ENCODE results near the gene OSBPL6. TPM values are rescaled to one million over a fixed set of nuclear protein-coding genes. Genes with fewer than 3 reads are reported as not detected.
"Not testable (repeated sequence)": the region's sequence is repeated elsewhere in the genome, so short reads cannot be mapped to it uniquely, and the experiment has no call there.

The OSBPL6 gene
- total and polyA plus RNA-seq, 2 of the 13 experiments (the other 11 are each of a cell fraction or from before 2014, with no cell fraction given) = 0.03 to 0.11 TPM

DNA sequence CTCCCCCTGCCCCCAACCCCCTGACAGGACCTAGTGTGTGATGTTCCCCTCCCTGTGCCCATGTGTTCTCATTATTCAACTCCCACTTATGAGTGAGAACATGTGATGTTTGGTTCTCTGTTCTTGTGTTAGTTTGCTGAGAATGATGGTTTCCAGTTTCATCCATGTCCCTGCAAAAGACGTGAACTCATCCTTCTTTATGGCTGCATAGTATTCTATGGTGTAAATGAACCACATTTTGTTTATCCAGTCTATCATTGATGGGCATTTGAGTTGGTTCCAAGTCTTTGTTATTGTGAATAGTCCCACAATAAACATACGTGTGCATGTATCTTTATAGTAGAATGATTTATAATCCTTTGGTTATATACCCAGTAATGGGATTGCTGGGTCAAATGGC lies 13.7 kb upstream of the OSBPL6 start:
- H3K9me3 ChIP-seq (ENCODE audit: low read length); H3K9ac ChIP-seq (ENCODE audit: insufficient read depth, low read depth, low read length); H3K4me2 ChIP-seq (ENCODE audit: low read depth, low read length); intact Hi-C loops (cut with micrococcal nuclease; ENCODE audit: unreplicated experiment); BruUV-seq (replicated peaks); CTCF ChIA-PET (ENCODE audit: low intra/inter-chr PET ratio, low total read pairs); H3K36me3 ChIP-seq (replicated peaks in 1 of 2; ENCODE audit: control insufficient read depth in 1 of 2, insufficient read depth in 2 of 2, low read length in 2 of 2); DNase-seq (ENCODE audit: low spot score); H2AFZ ChIP-seq (ENCODE audit: low read length); POLR2A ChIA-PET; in situ Hi-C loops (cut with HindIII; ENCODE audit: extremely low pct_ligation_motif_present, low pct_unique_long_range_greater_than_20kb); H4K20me1 ChIP-seq (ENCODE audit: insufficient read depth, low read length); ATAC-seq; FAIRE-seq; H3K79me2 ChIP-seq (ENCODE audit: insufficient read depth, low read length); H3K27ac ChIP-seq (ENCODE audit: extremely low read length, insufficient read depth, low read length); H3K4me1 ChIP-seq (ENCODE audit: insufficient read depth, low read length); H3K4me3 ChIP-seq (replicated peaks in 1 of 3; ENCODE audit: insufficient read depth in 1 of 3, low read depth in 2 of 3, low read length in 3 of 3): not testable (repeated sequence)
- peaks cover 0 to 12% of the 10 kb centered on the region in 2 experiments; a peak in 3 of 5 replicates for H3K27me3 ChIP-seq (ENCODE audit: control insufficient read depth in 1 of 2, insufficient read depth in 2 of 2, low read length in 2 of 2)
- 45% methylated on average over 2 of the region's 2 CpGs for WGBS (ENCODE audit: low lambda C conversion rate)

- Histone ChIP-seq H3K9ac (ENCODE audit: insufficient read depth, low read depth, low read length) (no peak overlapping the region), H3K27ac (ENCODE audit: extremely low read length, insufficient read depth, low read length) (no peak overlapping the region), H3K4me3 (replicated peaks in 1 of 3; ENCODE audit: insufficient read depth in 1 of 3, low read depth in 2 of 3, low read length in 3 of 3) (no peak overlapping the region), H4K20me1 (ENCODE audit: insufficient read depth, low read length) (peaks cover 4% of the 10 kb centered on the region), H3K9me3 (ENCODE audit: low read length) (no peaks in the 10 kb centered on the region), H3K27me3 (ENCODE audit: control insufficient read depth in 1 of 2, insufficient read depth in 2 of 2, low read length in 2 of 2) (peaks cover 0 to 50% of the 10 kb centered on the region in 2 experiments; a peak in 3 of 5 replicates), H3K4me2 (ENCODE audit: low read depth, low read length) (no peak overlapping the region), H3K79me2 (ENCODE audit: insufficient read depth, low read length) (no peaks in the 10 kb centered on the region), H2AFZ (ENCODE audit: low read length) (no peak overlapping the region), H3K36me3 (replicated peaks in 1 of 2; ENCODE audit: control insufficient read depth in 1 of 2, insufficient read depth in 2 of 2, low read length in 2 of 2) (no peaks in the 10 kb centered on the region), H3K4me1 (ENCODE audit: insufficient read depth, low read length) (no peaks in the 10 kb centered on the region)
- FAIRE-seq = no peak
- in situ Hi-C loops (cut with HindIII; ENCODE audit: extremely low pct_ligation_motif_present, low pct_unique_long_range_greater_than_20kb) (no loop called here), intact Hi-C loops (cut with micrococcal nuclease; ENCODE audit: unreplicated experiment) (no loop called here)
- WGBS (ENCODE audit: low lambda C conversion rate) = 24% methylated on average over 4 of the region's 4 CpGs
- ChIA-PET CTCF (ENCODE audit: low intra/inter-chr PET ratio, low total read pairs) (no interaction called here), POLR2A (no interaction called here)
- no peak for DNase-seq (ENCODE audit: low spot score)
- no TSS peak for BruUV-seq (replicated peaks)
- ATAC-seq = no peak
- TF ChIP-seq ZFY (CRISPR knock-in tag; IDR thresholded peaks at IDR 0.05) (no peak), ZNF652 (CRISPR knock-in tag; IDR thresholded peaks at IDR 0.05; ENCODE audit: borderline replicate concordance, low read depth) (no peak), MAF1 (CRISPR knock-in tag; IDR thresholded peaks at IDR 0.05; ENCODE audit: borderline replicate concordance) (no peak), ARNT (IDR thresholded peaks at IDR 0.05) (no peak)
Observed at GRCh38 chr2:178187861-178188260, 6.5 kb upstream of the OSBPL6 start.
